Peyer's patch (tissue), 4 donors: ENCODE measurements around the gene S1PR5.

Source experiments
- POLR2A ChIP-seq, 2 donors: fragments of 450-650 bp; IDR thresholded peaks; one replicate each; pipeline ENCODE4 v1.5.1; 2017; ENCODE audit warnings: antibody characterized with exemption in 2 of 2, mild to moderate bottlenecking in 2 of 2, moderate library complexity in 2 of 2
- TF ChIP-seq, protein P1 (sequence below), 6 experiments: fragments of 450-650 bp in 4 of 6; fragments of 200-600 bp in 2 of 6; sonication (generic) in 1 of 6; IDR thresholded peaks; one replicate each; pipeline ENCODE4 v1.5.1; 2017 to 2019; ENCODE audit warnings: antibody characterized with exemption in 6 of 6, mild to moderate bottlenecking in 3 of 6, moderate library complexity in 1 of 6

DNA sequence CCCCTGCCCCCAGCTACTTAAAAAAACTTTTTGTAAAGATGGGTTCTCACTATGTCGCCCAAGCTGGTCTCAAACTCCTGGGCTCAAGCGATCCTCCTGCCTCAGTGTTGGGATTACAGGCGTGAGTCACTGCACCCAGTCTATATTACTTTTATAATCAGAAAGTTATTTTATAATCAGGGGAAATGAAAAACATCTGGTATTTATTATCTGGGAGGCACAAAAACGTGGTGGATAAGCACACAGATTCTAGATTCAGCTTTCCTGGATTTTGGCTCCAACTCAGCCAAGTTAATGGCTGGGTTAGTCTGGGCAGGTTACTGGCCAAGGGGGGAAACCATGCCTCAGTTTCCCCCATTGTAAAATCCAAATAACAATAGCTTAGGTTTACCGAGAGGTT lies 38.8 kb downstream of the S1PR5 start:
- TF ChIP-seq POLR2A (IDR thresholded peaks at IDR 0.05): no peak
- TF ChIP-seq, protein P1, sequence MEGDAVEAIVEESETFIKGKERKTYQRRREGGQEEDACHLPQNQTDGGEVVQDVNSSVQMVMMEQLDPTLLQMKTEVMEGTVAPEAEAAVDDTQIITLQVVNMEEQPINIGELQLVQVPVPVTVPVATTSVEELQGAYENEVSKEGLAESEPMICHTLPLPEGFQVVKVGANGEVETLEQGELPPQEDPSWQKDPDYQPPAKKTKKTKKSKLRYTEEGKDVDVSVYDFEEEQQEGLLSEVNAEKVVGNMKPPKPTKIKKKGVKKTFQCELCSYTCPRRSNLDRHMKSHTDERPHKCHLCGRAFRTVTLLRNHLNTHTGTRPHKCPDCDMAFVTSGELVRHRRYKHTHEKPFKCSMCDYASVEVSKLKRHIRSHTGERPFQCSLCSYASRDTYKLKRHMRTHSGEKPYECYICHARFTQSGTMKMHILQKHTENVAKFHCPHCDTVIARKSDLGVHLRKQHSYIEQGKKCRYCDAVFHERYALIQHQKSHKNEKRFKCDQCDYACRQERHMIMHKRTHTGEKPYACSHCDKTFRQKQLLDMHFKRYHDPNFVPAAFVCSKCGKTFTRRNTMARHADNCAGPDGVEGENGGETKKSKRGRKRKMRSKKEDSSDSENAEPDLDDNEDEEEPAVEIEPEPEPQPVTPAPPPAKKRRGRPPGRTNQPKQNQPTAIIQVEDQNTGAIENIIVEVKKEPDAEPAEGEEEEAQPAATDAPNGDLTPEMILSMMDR (IDR thresholded peaks at IDR 0.05): no peak
